Measurements from ENCODE around the gene MAN1A2.

The MAN1A2 gene

DNA sequence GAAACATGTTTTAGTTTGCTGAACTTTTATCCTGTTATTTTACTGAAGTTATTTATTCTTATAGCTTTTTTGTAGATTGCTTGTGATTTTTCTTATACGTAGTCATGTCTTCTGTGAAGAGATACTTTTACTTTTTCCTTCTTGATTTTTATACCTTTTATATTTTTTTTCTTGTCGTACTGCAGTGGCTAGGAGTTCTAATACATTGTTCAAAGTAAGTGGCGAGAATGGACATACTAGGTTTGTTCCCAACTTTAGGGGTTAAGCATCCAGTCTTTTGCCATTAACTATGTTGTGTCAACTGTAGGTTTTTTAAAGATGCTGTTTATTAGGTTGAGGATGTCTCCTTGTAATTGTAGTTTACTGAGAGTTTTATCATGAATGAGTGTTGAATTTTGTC is 36.3 kb downstream of the MAN1A2 start:
- H3K27me3 ChIP-seq (replicated peaks; ENCODE audit: insufficient read depth, low read length) = no peaks in the 10 kb centered on the region
- H3K27ac ChIP-seq (ENCODE audit: low read length) = no peak overlapping the region
- no peak overlapping the region for H3K4me2 ChIP-seq (ENCODE audit: low read depth, low read length)
- no peak overlapping the region for H2AFZ ChIP-seq (ENCODE audit: low read length)
- H3K9me2 ChIP-seq (replicated peaks; ENCODE audit: insufficient read depth, low read length) = no peaks in the 10 kb centered on the region
- no peaks in the 10 kb centered on the region for H3K9me3 ChIP-seq (replicated peaks; ENCODE audit: insufficient read depth, low read length)
- H3F3A ChIP-seq (ENCODE audit: insufficient read depth, low read length) = no peaks in the 10 kb centered on the region
- no peak overlapping the region for H3K9ac ChIP-seq (ENCODE audit: low read length)
- H3K4me3 ChIP-seq (ENCODE audit: low read length) = no peak overlapping the region
- no peaks in the 10 kb centered on the region; the same call in 1 of the 2 replicates for H3K36me3 ChIP-seq (replicated peaks; ENCODE audit: insufficient read depth, low read length)
- DNase-seq = no peak
- H3K4me1 ChIP-seq (ENCODE audit: low read length) = no peaks in the 10 kb centered on the region
- TF ChIP-seq CTCF (IDR thresholded peaks at IDR 0.05; ENCODE audit: low read length) (no peak), EZH2phosphoT487 (IDR thresholded peaks at IDR 0.05; ENCODE audit: low read length) (no peak), EZH2 (optimal IDR thresholded peaks at IDR 0.05; ENCODE audit: low read depth, low read length) (no peak)
- H4K20me1 ChIP-seq (ENCODE audit: insufficient read depth, low read length) = no peaks in the 10 kb centered on the region
- peaks cover 22% of the 10 kb centered on the region for H3K79me2 ChIP-seq (ENCODE audit: low read length)

DNA sequence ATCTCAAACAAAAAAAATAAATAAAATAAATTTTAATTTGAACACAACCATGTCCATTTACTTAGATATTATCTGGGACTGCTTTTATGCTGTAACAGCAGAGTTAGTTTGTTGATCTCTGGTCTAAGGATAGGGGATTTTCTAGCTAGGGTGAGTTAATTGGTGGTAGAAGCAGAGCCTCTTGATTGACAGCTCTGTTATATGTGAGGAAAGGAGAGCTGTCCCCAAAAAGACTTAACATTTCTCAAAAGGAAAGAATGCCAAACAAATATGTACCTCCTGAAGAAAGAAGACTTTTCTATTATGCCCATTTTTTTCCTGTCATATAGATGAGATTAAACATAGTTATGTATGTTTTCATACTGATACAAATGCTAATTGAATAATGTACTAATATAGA is 37.8 kb downstream of the MAN1A2 start:
- Histone ChIP-seq H3K79me2 (ENCODE audit: low read length) (peaks cover 8% of the 10 kb centered on the region), H3K4me1 (ENCODE audit: low read length) (no peaks in the 10 kb centered on the region), H4K20me1 (ENCODE audit: insufficient read depth, low read length) (no peaks in the 10 kb centered on the region), H3K9ac (ENCODE audit: low read length) (no peak overlapping the region), H3K36me3 (replicated peaks; ENCODE audit: insufficient read depth, low read length) (no peaks in the 10 kb centered on the region; the same call in 1 of the 2 replicates), H3K27ac (ENCODE audit: low read length) (no peak overlapping the region), H2AFZ (ENCODE audit: low read length) (no peak overlapping the region), H3K9me3 (replicated peaks; ENCODE audit: insufficient read depth, low read length) (no peaks in the 10 kb centered on the region), H3K9me2 (replicated peaks; ENCODE audit: insufficient read depth, low read length) (no peaks in the 10 kb centered on the region), H3K4me2 (ENCODE audit: low read depth, low read length) (no peak overlapping the region), H3F3A (ENCODE audit: insufficient read depth, low read length) (no peaks in the 10 kb centered on the region), H3K27me3 (replicated peaks; ENCODE audit: insufficient read depth, low read length) (no peaks in the 10 kb centered on the region), H3K4me3 (ENCODE audit: low read length) (no peak overlapping the region)
- no peak for TF ChIP-seq CTCF (IDR thresholded peaks at IDR 0.05; ENCODE audit: low read length)
- no peak for TF ChIP-seq EZH2phosphoT487 (IDR thresholded peaks at IDR 0.05; ENCODE audit: low read length)
- TF ChIP-seq EZH2 (optimal IDR thresholded peaks at IDR 0.05; ENCODE audit: low read depth, low read length) = no peak
- DNase-seq = no peak

- no peak overlapping the region for H3K9ac ChIP-seq (ENCODE audit: low read length)
- H3K9me2 ChIP-seq (replicated peaks; ENCODE audit: insufficient read depth, low read length) = no peaks in the 10 kb centered on the region
- H3K79me2 ChIP-seq (ENCODE audit: low read length) = no peaks in the 10 kb centered on the region
- no peak for DNase-seq
- H3K4me1 ChIP-seq (ENCODE audit: low read length) = no peaks in the 10 kb centered on the region
- no peaks in the 10 kb centered on the region for H3K36me3 ChIP-seq (replicated peaks; ENCODE audit: insufficient read depth, low read length)
- no peak overlapping the region for H3K4me2 ChIP-seq (ENCODE audit: low read depth, low read length)
- no peak overlapping the region for H3K4me3 ChIP-seq (ENCODE audit: low read length)
- H3K9me3 ChIP-seq (replicated peaks; ENCODE audit: insufficient read depth, low read length) = no peaks in the 10 kb centered on the region
- H2AFZ ChIP-seq (ENCODE audit: low read length) = no peak overlapping the region
- H3K27ac ChIP-seq (ENCODE audit: low read length) = no peak overlapping the region
- no peaks in the 10 kb centered on the region for H3F3A ChIP-seq (ENCODE audit: insufficient read depth, low read length)
- TF ChIP-seq EZH2 (optimal IDR thresholded peaks at IDR 0.05; ENCODE audit: low read depth, low read length) (no peak), EZH2phosphoT487 (IDR thresholded peaks at IDR 0.05; ENCODE audit: low read length) (no peak), CTCF (IDR thresholded peaks at IDR 0.05; ENCODE audit: low read length) (no peak)
- H4K20me1 ChIP-seq (ENCODE audit: insufficient read depth, low read length) = no peaks in the 10 kb centered on the region
- H3K27me3 ChIP-seq (replicated peaks; ENCODE audit: insufficient read depth, low read length) = no peaks in the 10 kb centered on the region
Measured at GRCh38 chr1:117412472-117412871, 45.2 kb downstream of the MAN1A2 start.

Measured in MM.1S (cell line).